Measurements from ENCODE around the gene RBM6. TPM values are rescaled to one million over a fixed set of nuclear protein-coding genes. Genes with fewer than 3 reads are reported as not detected.

Gene RBM6
- total and polyA plus RNA-seq, 9 of the 15 experiments (the other 6 are each of a cell fraction or from before 2014, with no cell fraction given) = 19.9 to 82.2 (median 57.8) TPM

DNA sequence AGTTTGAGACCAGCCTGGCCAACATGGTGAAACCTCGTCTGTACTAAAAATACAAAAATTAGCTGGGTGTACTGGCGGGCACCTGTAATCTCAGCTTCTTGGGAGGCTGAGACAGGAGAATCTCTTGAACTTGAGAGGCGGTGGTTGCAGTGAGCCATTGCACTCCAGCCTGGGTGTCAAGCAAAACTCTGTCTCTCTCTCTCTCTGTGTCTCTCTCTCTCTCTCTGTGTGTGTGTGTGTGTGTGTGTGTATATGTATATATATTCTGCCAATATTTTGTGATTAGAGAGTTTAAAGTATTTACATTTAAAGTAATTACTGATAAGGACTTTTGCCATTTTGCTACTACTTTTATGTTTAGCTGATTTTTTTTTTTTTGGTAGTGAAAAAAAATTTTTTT, 15.7 kb downstream of the RBM6 start (continued):
- TF ChIP-seq, protein P1, sequence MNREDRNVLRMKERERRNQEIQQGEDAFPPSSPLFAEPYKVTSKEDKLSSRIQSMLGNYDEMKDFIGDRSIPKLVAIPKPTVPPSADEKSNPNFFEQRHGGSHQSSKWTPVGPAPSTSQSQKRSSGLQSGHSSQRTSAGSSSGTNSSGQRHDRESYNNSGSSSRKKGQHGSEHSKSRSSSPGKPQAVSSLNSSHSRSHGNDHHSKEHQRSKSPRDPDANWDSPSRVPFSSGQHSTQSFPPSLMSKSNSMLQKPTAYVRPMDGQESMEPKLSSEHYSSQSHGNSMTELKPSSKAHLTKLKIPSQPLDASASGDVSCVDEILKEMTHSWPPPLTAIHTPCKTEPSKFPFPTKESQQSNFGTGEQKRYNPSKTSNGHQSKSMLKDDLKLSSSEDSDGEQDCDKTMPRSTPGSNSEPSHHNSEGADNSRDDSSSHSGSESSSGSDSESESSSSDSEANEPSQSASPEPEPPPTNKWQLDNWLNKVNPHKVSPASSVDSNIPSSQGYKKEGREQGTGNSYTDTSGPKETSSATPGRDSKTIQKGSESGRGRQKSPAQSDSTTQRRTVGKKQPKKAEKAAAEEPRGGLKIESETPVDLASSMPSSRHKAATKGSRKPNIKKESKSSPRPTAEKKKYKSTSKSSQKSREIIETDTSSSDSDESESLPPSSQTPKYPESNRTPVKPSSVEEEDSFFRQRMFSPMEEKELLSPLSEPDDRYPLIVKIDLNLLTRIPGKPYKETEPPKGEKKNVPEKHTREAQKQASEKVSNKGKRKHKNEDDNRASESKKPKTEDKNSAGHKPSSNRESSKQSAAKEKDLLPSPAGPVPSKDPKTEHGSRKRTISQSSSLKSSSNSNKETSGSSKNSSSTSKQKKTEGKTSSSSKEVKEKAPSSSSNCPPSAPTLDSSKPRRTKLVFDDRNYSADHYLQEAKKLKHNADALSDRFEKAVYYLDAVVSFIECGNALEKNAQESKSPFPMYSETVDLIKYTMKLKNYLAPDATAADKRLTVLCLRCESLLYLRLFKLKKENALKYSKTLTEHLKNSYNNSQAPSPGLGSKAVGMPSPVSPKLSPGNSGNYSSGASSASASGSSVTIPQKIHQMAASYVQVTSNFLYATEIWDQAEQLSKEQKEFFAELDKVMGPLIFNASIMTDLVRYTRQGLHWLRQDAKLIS (CRISPR knock-in tag; IDR thresholded peaks at IDR 0.05) = no peak
- TF ChIP-seq THAP7 (CRISPR knock-in tag; IDR thresholded peaks at IDR 0.05) (no peak), ZNF280B (CRISPR knock-in tag; IDR thresholded peaks at IDR 0.05) (no peak), ETV6 (IDR thresholded peaks at IDR 0.05; ENCODE audit: borderline replicate concordance in 1 of 2, low read depth in 2 of 2, low read length in 1 of 2) (no peak), ETV6 (CRISPR knock-in tag; IDR thresholded peaks at IDR 0.05; ENCODE audit: borderline replicate concordance) (no peak), FOXJ3 (CRISPR knock-in tag; IDR thresholded peaks at IDR 0.05) (no peak), POLR2A (conservative IDR thresholded peaks at IDR 0.05) (no peak), ZBTB7A (IDR thresholded peaks at IDR 0.05; ENCODE audit: borderline replicate concordance, control insufficient read depth, low read depth, low read length) (no peak), ZNF3 (CRISPR knock-in tag; IDR thresholded peaks at IDR 0.05) (no peak), HMG20B (CRISPR knock-in tag; IDR thresholded peaks at IDR 0.05) (no peak), CBX3 (IDR thresholded peaks at IDR 0.05; ENCODE audit: borderline replicate concordance in 1 of 2, low read length in 2 of 2) (no peak), ZNF124 (CRISPR knock-in tag; IDR thresholded peaks at IDR 0.05) (no peak), HLTF (IDR thresholded peaks at IDR 0.05) (no peak), MTA3 (IDR thresholded peaks at IDR 0.05; ENCODE audit: borderline replicate concordance) (no peak)
- TF ChIP-seq, protein P2, sequence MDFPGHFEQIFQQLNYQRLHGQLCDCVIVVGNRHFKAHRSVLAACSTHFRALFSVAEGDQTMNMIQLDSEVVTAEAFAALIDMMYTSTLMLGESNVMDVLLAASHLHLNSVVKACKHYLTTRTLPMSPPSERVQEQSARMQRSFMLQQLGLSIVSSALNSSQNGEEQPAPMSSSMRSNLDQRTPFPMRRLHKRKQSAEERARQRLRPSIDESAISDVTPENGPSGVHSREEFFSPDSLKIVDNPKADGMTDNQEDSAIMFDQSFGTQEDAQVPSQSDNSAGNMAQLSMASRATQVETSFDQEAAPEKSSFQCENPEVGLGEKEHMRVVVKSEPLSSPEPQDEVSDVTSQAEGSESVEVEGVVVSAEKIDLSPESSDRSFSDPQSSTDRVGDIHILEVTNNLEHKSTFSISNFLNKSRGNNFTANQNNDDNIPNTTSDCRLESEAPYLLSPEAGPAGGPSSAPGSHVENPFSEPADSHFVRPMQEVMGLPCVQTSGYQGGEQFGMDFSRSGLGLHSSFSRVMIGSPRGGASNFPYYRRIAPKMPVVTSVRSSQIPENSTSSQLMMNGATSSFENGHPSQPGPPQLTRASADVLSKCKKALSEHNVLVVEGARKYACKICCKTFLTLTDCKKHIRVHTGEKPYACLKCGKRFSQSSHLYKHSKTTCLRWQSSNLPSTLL (IDR thresholded peaks at IDR 0.05) = no peak
- TF ChIP-seq, protein P3, sequence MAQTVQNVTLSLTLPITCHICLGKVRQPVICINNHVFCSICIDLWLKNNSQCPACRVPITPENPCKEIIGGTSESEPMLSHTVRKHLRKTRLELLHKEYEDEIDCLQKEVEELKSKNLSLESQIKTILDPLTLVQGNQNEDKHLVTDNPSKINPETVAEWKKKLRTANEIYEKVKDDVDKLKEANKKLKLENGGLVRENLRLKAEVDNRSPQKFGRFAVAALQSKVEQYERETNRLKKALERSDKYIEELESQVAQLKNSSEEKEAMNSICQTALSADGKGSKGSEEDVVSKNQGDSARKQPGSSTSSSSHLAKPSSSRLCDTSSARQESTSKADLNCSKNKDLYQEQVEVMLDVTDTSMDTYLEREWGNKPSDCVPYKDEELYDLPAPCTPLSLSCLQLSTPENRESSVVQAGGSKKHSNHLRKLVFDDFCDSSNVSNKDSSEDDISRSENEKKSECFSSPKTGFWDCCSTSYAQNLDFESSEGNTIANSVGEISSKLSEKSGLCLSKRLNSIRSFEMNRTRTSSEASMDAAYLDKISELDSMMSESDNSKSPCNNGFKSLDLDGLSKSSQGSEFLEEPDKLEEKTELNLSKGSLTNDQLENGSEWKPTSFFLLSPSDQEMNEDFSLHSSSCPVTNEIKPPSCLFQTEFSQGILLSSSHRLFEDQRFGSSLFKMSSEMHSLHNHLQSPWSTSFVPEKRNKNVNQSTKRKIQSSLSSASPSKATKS (CRISPR knock-in tag; IDR thresholded peaks at IDR 0.05) = no peak
